GM19240 (cell line): ENCODE results near the gene PDLIM7.

Source experiments
- DNase-seq: peaks from one replicate; pipeline ENCODE4 v3.0.0; 2011; ENCODE audit warnings: low spot score; ENCODE audit not compliant: insufficient read length

PDLIM7 gene

DNA sequence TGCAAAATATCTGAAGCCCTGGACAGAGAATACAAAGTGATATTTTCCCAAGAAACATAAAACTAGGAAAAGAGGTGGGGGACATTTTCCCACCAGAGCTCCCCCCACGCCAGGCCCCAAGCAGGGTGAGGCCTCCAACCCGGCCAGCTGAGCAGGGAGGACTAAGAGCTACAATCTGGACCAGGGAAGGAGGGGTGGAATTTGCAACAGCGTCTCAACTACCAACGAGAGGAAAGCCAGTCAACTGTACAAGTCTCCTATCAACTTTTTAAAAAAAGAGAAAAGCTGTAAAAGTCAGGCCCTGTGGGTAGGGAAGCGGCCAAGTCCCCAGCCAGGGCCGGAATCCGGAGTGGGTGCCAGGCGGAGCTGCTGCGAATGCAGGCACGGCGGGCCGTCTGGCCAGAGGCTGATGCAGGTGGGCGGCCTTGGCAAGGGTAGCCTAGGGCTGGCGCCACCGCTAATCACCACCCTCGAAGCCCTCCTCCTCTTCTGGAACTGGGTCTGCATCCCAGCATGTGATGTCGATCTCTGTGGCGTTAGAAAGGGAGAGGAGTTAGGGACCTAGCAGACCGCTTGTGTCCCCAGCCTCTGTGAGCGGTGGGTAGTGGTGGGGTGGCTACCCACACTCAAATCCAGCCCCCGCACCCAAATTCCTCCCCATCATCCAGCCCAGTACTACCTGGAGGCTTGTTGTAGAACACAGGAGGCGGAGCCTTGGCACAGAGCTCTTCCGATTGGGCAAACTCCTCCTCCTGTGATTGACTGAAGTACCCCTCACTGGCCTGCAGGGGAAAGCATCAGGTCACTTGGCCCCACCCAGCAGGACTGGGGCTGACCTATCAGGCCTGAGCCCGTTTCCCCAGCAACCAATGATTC lies 40.2 kb downstream of the PDLIM7 start:
- DNase-seq, result peak; percentile 98

DNA sequence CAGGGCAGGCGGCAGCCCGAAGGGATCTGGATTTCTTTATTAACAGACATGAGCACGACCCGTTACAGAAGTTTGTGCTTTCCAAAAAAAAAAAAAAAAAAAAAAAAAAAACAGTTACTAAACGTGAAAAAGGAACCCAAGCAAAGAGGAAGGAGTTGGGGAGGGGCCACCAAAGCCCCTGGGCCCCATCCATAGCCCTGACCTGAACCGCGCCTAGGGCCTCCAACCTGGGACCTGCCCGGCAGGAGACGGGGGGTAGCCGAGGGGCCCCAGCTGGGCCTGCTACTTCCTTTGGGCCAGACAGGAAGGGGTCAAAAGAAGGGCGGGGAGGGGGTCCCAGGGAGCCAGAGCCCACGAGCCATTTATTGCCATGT lies 40.8 kb downstream of the PDLIM7 start:
- no peak for DNase-seq

DNA sequence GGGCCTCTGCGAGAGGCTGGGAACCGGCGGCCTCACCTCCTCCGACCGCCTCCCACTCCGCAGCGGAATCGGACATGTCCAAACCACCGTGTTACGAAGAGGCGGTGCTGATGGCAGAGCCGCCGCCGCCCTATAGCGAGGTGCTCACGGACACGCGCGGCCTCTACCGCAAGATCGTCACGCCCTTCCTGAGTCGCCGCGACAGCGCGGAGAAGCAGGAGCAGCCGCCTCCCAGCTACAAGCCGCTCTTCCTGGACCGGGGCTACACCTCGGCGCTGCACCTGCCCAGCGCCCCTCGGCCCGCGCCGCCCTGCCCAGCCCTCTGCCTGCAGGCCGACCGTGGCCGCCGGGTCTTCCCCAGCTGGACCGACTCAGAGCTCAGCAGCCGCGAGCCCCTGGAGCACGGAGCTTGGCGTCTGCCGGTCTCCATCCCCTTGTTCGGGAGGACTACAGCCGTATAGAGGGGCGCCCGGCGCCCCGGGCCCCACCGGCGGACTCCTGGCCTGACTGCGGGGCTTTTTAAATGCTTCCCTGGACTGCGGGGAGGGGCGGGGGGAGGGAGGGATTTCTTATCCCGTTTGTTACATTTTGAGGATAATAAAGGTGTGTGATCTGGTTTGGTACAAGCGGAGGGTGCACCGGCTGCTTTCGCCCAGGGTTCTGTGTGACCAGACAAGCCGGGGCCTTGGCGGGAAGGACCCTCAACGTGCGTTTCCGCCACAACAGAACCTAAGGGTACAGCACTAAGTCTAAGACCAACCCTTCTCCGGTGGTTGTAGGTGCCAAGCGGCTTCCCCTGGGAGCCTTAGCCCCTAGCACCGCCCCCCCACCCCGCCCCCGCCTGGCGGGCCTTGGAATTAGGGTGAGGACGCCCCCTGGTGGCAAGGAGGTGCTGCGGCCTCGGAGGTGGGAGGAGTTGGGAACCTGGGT lies 41.5 kb downstream of the PDLIM7 start:
- DNase-seq, result peak; percentile 94

DNA sequence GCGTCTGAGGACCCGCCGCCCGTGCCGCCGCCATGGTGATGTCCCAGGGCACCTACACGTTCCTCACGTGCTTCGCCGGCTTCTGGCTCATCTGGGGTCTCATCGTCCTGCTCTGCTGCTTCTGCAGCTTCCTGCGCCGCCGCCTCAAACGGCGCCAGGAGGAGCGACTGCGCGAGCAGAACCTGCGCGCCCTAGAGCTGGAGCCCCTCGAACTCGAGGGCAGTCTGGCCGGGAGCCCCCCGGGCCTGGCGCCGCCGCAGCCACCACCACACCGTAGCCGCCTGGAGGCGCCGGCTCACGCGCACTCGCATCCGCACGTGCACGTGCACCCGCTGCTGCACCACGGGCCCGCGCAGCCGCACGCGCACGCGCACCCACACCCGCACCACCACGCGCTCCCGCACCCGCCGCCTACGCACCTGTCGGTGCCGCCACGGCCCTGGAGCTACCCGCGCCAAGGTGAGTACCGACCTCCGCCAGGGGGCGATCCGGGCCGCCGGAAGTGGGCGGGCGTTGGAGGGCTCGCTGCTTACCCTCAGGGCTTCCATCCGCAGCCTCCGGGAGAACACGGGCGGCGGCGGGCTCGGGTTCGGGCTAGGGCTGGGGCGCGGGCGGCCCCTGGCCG lies 42.3 kb downstream of the PDLIM7 start:
- peak; percentile 61 for DNase-seq

DNA sequence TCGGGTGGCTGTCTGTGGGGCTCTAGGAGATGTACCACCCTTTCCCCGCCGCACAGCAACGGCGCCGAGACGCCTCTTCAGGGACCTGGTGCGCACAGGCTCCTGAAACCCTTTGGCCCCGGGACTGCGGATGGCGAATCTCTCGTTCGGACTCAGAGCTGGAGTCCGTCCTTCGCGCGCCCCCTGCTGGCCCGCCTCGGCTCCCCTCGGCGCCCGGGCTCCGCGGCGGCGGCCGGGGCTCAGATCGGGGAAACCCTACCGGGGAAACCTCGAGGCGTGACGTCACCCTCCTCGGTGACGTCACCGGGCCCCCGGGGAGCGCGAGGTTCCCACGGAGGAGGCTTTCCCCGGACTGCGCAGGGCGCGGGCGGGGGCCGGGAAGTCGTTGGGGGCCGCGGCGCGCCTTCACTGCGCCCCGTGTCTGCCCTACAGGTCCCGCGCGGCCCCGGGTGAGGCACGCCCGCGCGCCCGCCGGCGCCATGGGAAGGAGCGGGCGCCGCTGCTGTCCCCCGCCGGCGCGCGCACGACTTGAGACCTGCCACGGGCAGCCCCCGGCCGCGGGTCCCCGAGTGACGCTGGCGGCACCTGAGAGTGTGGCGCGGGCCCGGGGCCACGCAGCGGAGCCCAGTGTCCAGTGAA lies 42.9 kb downstream of the PDLIM7 start:
- peak; percentile 96 for DNase-seq

DNA sequence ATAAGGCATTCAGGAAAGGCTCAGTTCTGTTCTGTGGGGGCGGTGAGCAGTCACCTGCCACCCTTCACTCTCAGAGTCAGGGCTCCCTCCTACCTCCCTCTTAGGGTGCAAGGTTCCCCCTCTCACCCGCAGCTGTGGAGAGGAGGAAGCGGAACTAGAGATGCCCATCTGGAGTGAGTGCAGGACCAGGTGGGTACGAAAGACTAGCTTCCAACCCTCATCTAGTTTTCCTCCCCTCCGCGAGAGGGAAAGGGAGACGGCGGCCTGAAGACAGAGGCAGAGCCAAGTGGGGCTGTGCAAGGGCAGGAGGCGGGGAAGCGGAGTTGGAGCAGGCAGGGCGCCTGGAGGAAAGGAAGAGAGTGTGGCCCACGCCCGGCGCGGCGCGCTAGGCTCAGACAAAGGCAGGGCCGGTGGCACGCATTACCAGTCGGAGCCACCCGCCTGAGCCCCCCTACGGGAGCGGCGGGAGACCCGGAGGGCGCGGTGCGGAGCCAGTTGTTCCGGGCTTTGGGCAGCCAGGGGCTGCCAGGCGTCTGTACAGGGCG lies 43.5 kb downstream of the PDLIM7 start:
- DNase-seq, result no peak

DNA sequence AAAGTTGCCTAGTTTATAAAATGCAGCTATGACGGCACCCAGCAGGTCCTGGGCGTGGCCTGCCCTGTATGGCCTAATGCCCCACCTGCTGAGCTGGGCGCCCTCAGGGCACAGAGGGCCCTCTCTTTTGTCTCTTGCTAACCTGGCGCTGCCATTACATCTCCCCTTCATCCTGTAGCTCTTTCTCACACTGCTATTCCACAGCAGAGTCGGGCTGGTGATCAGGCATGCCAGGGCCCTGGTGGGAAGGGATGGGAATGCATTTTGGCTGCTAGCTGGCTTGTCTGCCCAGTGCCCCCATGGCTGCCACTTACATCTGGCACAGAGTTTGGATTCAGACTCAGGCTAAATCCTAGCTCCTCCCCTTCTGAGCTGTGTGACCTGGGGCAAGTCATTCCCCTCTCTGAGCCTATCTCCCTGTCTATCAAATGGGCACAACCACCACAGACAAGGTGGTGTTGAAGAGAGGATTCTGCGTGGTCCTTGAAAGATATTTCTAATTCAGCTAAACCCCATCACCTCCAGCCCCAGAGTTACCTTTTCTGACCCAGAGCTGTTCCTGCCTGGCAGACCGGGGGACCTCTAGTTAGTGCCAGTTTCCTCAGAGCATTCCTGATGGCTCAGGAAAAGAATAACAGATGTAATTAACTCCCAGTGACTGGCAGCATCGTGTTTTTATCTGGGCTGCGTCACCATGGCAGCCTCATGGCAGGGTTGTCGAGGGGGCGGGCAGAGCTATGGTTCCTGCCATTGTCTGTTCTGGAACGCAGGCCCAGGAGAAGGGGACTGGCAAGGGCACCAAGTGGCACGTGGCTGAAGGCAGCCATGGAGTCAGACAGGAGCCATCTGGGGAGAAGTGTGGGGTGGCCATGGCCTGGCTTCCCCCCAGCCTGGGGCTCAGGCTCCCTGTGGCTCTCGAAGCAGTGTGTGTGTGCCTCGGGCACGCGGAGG lies 44.4 kb downstream of the PDLIM7 start:
- DNase-seq, result no peak

DNA sequence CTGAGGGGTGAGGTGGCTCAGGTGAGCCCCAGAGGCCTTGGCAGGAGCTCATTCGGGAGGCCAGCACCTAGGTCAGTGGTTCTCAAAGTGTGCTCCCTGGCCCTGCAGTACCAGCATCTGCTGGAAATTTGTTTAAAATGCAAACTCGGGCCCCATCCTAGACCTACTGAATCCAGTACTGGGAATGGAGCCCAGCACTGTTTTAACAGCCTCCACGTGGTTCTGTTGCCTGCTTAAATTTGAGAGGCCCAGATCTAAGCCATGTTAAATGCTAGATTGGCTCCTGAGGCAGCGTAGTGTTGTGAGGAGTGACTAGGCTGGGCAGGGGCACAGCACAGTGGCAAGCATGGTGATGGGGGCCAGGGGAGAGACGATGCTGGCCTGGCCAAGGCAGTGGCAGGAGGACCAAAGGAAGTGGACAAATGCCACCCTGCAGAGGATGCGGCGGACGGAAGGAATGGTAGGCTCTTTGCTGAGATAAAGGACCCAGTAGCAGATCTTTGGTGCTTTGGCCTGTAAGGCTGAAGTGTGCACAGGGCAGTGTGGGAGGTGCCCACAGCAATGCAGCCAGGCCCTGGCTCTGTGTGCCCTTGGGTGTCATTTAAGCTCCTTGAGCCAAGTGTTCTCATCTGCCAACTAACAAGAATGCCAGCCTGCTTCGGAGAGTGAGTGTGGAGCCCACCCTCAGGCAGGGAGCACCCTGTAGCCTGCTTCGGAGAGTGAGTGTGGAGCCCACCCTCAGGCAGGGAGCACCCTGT lies 46.6 kb downstream of the PDLIM7 start:
- no peak for DNase-seq

DNA sequence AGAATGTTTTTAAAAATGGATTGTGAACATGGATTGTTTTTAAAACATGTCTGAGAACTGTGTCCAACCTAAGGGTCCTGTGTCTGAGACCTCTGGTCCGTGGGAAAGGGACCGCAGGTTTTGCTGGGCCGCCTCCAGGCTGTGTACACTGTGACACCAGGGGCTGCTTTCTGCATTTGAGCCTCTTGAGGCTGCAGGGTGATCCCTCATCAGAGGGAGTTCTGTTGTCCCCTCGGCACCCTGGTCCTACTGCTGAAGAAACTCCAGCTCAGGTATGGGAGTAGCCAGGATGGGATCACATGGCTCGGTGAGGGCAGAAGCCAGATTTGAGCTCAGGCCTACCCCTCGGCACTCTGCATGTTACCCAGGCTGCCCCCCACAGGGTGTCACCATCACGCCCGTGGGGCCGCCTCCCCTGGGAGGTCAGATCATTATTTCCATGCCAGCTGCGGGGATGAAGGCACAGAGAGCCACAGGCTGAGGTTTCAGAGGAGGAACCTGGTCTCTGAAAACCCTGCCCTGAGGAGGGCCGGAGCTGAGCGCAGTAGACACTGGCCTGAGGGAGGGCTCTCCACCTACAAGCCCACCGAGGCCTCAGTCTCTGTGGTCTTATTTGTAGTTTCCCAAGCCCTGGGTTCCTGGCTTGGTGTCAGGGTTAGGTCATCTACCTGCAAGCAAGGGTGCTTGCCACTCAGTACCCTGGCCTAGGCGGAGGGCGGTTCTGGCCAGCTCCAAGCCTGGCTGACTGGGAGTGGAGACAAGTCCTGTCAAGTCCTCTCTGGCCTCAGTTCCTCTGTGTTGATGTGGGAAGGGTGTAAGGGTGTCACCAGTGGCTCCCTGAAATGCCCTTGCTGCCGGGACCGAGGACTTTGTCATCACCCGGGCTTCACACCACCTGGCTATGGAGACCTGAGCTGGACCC lies 48.0 kb downstream of the PDLIM7 start:
- DNase-seq, result no peak

DNA sequence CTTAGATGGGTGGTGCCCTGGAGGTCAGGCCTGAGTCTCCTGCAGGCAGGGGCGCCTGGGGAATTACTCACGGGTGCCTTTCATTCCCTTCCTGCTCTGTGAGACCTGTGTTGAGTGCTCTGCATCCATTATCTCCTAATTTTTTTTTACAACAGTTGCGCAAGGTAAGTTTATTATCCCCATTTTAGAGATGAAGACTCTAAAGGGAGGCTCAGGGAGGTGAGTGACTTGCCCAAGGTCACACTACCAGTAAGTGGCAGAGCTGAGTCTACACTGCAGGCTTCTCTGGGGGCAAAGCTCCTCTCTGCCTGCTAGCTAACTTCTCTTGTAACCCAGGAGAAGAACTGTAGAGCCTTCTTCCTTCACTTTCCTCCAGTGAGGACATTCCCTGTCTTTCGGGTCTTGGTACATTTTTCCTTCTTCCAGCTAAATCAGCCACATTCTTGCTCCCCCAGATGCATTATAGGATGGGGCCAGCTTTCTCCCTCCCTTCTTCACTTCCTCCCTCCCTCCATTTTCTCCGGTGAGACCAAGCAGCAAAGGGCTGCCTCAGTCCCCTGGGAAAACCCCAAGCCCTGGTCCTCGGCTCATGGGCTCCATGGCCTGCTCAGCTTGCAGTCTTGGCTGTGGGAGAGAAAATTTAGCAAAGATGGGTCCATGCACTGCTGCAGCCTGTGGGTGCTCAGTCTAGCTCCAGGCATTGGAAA lies 49.0 kb downstream of the PDLIM7 start:
- no peak for DNase-seq

DNA sequence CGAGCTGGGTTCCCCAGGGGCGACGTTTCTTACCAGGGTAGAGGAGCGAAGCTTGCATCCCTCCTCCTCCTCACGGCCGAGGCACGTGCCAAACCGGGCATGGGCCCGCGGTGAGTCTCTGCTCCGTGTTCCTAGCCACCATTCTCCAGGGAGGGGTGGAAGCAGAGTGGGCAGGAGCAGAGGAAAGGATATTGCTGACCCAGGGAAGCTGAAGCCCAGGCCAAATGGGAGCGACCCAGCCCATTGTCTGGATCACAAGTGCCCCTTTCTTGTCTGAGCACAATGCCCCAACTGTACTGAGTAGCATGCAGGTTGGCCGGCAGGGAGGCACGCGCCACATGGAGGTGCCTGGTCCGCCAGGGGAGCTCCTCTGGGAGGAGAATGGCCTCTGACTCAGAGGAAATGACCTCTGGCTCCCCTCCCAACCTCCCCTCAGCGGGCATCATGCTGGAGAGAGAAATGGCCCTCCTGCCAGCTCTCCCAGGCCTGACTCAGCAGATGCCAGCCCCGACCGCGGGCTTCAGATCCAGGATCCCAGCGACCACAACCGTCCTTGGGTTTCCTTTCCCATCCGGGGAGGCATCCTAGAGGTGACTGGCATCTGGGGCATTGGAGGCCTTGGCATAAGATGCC lies 49.7 kb downstream of the PDLIM7 start:
- no peak for DNase-seq

DNA sequence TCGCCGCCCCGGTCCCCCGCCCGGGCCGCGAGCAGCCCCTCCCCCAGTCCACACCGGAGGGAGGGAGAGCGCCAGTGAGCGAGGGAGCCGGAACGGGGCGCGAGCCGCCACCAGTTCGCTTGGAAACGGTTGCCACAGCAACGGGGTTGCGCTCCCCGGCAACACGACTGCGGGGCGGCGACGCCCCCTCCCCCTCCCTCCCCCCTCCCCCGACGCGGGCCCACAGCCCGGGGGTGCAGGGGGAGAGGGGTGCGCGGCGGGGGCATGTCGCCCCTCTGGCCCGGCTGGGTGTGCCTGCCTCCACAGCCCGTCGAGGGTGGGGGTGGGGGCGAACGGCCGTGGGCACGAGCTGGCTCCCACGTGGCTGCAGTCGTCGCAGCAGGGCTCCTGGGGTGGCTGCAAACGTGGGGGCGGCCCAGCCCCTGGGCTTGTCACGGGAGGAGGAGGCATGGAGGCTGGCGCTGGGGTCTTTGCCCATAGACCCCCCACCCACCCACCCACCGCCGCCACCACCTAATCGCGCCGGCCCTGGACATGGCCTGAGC lies 50.3 kb downstream of the PDLIM7 start:
- no peak for DNase-seq

DNA sequence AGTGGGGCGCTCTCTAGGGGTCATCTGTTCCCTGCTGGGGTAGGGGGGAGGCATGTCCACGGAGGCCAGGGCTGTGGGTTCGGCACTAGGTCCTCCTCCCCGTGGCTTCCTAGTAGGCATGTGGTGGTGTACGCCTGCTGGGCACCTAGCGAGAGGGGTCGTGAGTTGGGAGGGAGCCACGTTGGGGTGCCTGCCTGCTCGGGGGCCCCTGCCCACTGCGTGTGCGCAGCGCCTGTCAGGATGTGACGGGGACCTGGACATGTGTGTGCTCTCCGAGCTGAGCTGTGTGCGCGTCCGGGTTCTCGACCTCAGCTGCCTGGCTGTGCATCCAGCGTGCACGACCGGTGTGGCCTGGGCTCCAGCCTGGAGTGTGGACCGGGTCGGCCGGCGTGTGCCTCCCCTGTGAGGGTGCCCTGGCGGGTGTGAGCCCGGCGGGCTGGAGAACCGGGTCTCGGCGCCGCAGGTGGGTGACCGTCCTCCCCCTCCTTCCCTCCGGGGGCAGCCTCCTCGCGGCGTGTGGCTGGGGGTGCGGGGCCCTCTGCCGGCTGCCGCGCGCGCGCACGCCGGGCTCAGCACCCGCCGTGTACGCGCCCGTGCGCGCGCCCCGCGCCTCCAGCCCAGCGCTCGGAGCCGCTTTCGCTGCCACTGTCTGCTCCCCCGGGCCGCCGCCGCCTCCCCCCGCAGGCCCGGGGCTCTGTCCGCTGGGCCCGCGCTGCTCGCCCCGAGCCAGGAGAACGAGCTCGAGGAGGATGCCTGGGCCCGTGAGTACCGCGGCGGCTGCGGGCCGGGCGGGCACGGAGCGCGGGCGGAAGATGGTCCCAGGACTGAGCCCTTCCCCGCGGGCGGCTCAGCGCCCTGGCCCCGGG lies 51.0 kb downstream of the PDLIM7 start, which contains the start of gene PRR7:
Gene PRR7 (plus strand): TSS at position 615 of the 866 bp plus-strand sequence. CDS start 8,254 bp downstream, outside the sequence.
- DNase-seq, result peak; percentile 90

DNA sequence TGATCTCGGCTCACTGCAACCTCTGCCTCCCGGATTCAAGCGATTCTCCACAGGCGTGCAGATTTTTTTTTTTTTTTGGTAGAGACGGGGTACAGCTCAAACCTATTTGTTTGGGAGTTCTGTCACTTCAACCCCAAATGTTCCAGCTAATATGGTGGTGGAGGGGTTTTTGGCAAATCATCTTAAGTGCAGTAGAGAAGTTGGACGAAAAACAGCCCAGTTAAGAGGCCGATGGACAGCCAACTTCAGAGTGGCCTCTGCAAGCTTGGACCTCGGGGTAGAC lies 51.5 kb downstream of the PDLIM7 start:
- no peak for DNase-seq

DNA sequence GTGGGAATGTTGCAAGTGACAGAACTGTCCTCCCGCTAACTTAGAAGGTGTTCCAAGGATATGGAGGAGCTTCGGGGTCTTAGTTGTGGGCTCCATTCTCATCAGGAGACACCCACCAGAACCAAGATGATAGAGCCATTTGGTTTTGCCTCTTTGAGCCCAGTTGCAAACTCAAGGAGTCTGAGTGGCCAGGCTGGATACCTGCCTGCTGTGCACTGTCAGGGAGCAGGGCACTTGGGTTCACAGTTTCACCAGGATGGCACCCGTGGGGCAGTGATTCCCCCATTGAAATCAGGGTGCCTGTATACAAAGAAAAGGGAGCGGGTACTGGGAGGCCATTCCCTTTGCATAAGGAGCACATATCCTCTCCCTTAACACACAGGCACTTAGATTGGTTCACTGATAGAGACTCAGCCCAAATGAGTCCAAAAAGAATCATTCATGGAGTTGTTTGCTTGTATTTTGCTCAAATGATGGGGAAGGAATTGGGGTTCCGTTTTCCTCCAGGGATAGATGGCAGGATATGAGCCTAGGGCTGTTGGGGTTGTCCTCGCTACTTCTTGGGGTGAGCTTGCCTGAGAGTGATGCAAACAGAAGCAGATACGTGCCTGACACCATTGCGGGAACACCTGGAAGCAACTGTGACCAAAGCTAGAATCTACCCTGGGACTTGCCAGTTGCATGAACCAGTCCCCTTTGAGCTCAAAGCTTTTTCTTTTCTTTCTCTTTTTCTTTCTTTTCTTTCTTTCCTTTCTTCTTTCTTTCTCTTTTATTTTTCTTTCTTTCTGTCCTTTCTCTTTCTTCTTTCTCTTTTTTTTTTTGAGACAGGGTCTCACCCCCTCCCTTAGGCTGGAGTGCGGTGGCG lies 52.1 kb downstream of the PDLIM7 start:
- no peak for DNase-seq
